ENCODE results near the gene BCL2L15. TPM values are rescaled to one million over a fixed set of nuclear protein-coding genes. Genes with fewer than 3 reads are reported as not detected.

Gene BCL2L15
- total and polyA plus RNA-seq, 2 of the 8 experiments (the other 6 are each of a cell fraction or from before 2014, with no cell fraction given), result 0.32 to 0.36 TPM

DNA sequence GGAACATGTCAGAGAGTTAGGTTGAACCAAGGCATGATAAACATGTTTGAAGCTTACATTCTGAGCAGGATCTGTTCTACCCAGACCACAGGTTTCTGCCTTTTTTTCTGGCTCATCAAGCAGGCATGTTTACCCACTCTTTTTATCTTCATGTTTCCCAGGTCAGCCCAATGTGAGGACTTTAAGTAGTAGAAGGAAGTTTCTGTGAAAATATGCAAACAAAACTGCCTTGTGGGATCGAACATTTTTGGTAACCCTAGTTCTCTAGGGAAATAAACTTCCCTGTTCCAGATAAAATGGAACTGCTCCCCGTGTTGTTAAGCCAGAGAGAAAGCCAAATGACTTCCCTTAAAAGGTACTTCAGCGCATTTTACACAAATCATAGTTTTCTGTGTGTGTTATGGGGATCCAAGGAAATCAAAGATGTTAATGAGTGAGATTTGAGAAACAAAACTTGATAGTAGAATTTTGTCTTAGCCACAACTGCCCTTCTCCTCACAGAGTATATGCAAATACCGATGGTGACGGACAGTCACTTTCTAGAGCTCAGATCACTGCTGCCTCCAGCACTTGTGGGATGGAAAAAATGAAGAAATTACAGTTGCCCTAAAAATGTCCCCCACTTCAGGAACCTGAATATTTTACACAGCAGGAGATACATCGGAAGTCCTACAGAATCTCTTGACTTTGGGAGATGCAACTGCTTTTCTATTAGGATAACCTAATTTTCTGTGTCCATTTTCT is 41.0 kb upstream of the BCL2L15 start:
- Histone ChIP-seq H3K4ac (replicated peaks; ENCODE audit: insufficient read length, low read depth, low read length) (no peak overlapping the region), H2AK5ac (ENCODE audit: low read depth, low read length) (no peak overlapping the region), H3K56ac (replicated peaks; ENCODE audit: insufficient read length, low read depth, low read length) (no peak overlapping the region), H4K91ac (replicated peaks; ENCODE audit: insufficient read length, low read length) (no peak overlapping the region), H3K4me3 (ENCODE audit: extremely low read depth in 1 of 4, insufficient read depth in 2 of 4, low read depth in 3 of 4, low read length in 4 of 4) (peak overlapping the region; percentile 91 to 99 (median 94)), H2BK15ac (ENCODE audit: low read length) (no peak overlapping the region), H3K27me3 (replicated peaks in 1 of 4; ENCODE audit: control insufficient read depth in 3 of 4, extremely low read depth in 1 of 4, insufficient read depth in 3 of 4, low read length in 3 of 4) (no peaks in the 10 kb centered on the region; a peak in 1 of 7 replicates), H3K18ac (ENCODE audit: extremely low read depth, low read length) (no peak overlapping the region), H3K4me2 (ENCODE audit: insufficient read depth in 1 of 2, low read depth in 2 of 2, low read length in 2 of 2) (peak overlapping the region; percentile 81 to 84), H3K23me2 (ENCODE audit: low read depth, low read length) (peaks cover 12% of the 10 kb centered on the region), H3K4me1 (replicated peaks in 1 of 4; ENCODE audit: control insufficient read depth in 3 of 4, insufficient read depth in 4 of 4, low read length in 3 of 4) (peaks cover 0 to 4% (median under 1%) of the 10 kb centered on the region in 4 experiments; a peak in 4 of 7 replicates), H3K27ac (ENCODE audit: low read depth, low read length) (no peak overlapping the region), H4K8ac (ENCODE audit: extremely low read depth, insufficient read depth, low read length) (no peak overlapping the region), H2BK12ac (ENCODE audit: low read depth, low read length) (no peak overlapping the region), H2BK120ac (replicated peaks; ENCODE audit: low read depth, low read length) (no peak overlapping the region), H2AFZ (ENCODE audit: low read length) (peak overlapping the region; percentile 97), H3K9ac (replicated peaks in 1 of 4; ENCODE audit: extremely low read depth in 1 of 4, low read depth in 3 of 4, low read length in 3 of 4) (no peak overlapping the region; a peak in 1 of 7 replicates), H3K14ac (ENCODE audit: insufficient read length) (no peak overlapping the region), H3K79me2 (ENCODE audit: control insufficient read depth in 1 of 2, insufficient read depth in 2 of 2, low read length in 2 of 2) (peaks cover 8 to 34% of the 10 kb centered on the region in 2 experiments), H4K20me1 (replicated peaks in 1 of 2; ENCODE audit: control insufficient read depth in 1 of 2, insufficient read depth in 2 of 2, low read length in 2 of 2) (peaks cover 0 to 4% of the 10 kb centered on the region in 2 experiments), H3K9me3 (ENCODE audit: insufficient read depth in 2 of 2, low read depth in 1 of 2, low read length in 1 of 2) (no peaks in the 10 kb centered on the region), H2BK20ac (ENCODE audit: low read length) (no peak overlapping the region), H3K79me1 (ENCODE audit: low read depth, low read length) (peaks cover 3% of the 10 kb centered on the region; the same call in 1 of the 2 replicates), H4K5ac (ENCODE audit: insufficient read length, low read depth, low read length) (no peak overlapping the region), H2BK5ac (ENCODE audit: low read depth, low read length) (no peak overlapping the region), H3K23ac (ENCODE audit: insufficient read length) (no peak overlapping the region), H3K36me3 (ENCODE audit: control insufficient read depth in 2 of 4, insufficient read depth in 4 of 4, low read length in 3 of 4) (no peaks in the 10 kb centered on the region)
- ChIA-PET POLR2A (ENCODE audit: partially characterized antibody) (interaction anchor here (0.9 to 4.4 kb wide), 5 partner anchors 21 to 169 kb away, joined by 3 to 66 read pairs (median 5); partner anchors contain the start of genes AP4B1, DCLRE1B, PHTF1 and RSBN1), CTCF (ENCODE audit: partially characterized antibody) (interaction anchor here (0.8 to 4.5 kb wide), 4 partner anchors 12 to 35 kb away, joined by 3 to 20 read pairs (median 6); partner anchors contain the start of genes AP4B1 and DCLRE1B)
- DNase-seq (ENCODE audit: low read depth in 1 of 2, low spot score in 2 of 2), result no peak
- TF ChIP-seq TAF7 (optimal IDR thresholded peaks at IDR 0.05; ENCODE audit: borderline replicate concordance, low read depth, low read length) (no peak), RBBP5 (IDR thresholded peaks at IDR 0.05; ENCODE audit: borderline replicate concordance, low read depth, low read length) (no peak), SP4 (IDR thresholded peaks at IDR 0.05; ENCODE audit: low read length) (no peak), KDM4A (IDR thresholded peaks at IDR 0.05; ENCODE audit: low read depth, low read length, severe bottlenecking) (no peak), HDAC2 (IDR thresholded peaks at IDR 0.05; ENCODE audit: borderline replicate concordance in 1 of 2, low read depth in 2 of 2, low read length in 2 of 2) (no peak)
- no peak for FAIRE-seq
- 66% methylated on average over 6 of the region's 6 CpGs; no CpG with 5 or more reads in 1 of the 2 experiments for WGBS, 2 experiments (ENCODE audit: extremely low coverage in 1 of 2, insufficient coverage in 1 of 2, insufficient read length in 1 of 2, insufficient replicate concordance in 2 of 2, low coverage in 1 of 2, low lambda C conversion rate in 2 of 2, missing lambda C conversion rate in 1 of 2)
